Uterus (tissue), 2 donors: ENCODE results near the gene ISLR.

ENCODE experiments used
- POLR2A ChIP-seq, 2 donors: fragments of 450-650 bp; IDR thresholded peaks; one replicate each; pipeline ENCODE4 v1.6.1; 2016; ENCODE audit warnings: antibody characterized with exemption in 2 of 2, mild to moderate bottlenecking in 1 of 2, moderate library complexity in 1 of 2
- TF ChIP-seq, protein P1 (sequence below), 4 experiments: fragments of 200-600 bp in 2 of 4; fragments of 450-650 bp in 2 of 4; sonication (generic) in 2 of 4; IDR thresholded peaks; one replicate each; pipeline ENCODE4 v1.5.1; 2016 to 2019; ENCODE audit warnings: antibody characterized with exemption in 4 of 4, mild to moderate bottlenecking in 2 of 4, moderate library complexity in 1 of 4

- TF ChIP-seq, protein P1, sequence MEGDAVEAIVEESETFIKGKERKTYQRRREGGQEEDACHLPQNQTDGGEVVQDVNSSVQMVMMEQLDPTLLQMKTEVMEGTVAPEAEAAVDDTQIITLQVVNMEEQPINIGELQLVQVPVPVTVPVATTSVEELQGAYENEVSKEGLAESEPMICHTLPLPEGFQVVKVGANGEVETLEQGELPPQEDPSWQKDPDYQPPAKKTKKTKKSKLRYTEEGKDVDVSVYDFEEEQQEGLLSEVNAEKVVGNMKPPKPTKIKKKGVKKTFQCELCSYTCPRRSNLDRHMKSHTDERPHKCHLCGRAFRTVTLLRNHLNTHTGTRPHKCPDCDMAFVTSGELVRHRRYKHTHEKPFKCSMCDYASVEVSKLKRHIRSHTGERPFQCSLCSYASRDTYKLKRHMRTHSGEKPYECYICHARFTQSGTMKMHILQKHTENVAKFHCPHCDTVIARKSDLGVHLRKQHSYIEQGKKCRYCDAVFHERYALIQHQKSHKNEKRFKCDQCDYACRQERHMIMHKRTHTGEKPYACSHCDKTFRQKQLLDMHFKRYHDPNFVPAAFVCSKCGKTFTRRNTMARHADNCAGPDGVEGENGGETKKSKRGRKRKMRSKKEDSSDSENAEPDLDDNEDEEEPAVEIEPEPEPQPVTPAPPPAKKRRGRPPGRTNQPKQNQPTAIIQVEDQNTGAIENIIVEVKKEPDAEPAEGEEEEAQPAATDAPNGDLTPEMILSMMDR (IDR thresholded peaks at IDR 0.05) = no peak
- no peak for TF ChIP-seq POLR2A (IDR thresholded peaks at IDR 0.05)
Measured at GRCh38 chr15:74131628-74132413, 41.7 kb upstream of the ISLR start.
